Measurements from ENCODE around the gene RAB44. TPM values are rescaled to one million over a fixed set of nuclear protein-coding genes. Genes with fewer than 3 reads are reported as not detected.

Gene RAB44
- total RNA-seq, 2 donors from 2014 or later: 0.08 to 0.30 TPM

- intact Hi-C loops (cut with DNase I): no loop called here
- H3K27ac ChIP-seq: no peak overlapping the region
- H3K9ac ChIP-seq (ENCODE audit: low read depth in 2 of 2, low read length in 2 of 2): no peak overlapping the region
- no peak for TF ChIP-seq CTCF (IDR thresholded peaks at IDR 0.05)
- no peaks in the 10 kb centered on the region for H3K27me3 ChIP-seq
- DNase-seq: no peak
- H3K4me1 ChIP-seq: peaks cover 14% of the 10 kb centered on the region
- H3K9me3 ChIP-seq: no peaks in the 10 kb centered on the region
- no peak overlapping the region for H3K4me3 ChIP-seq
- peaks cover 31% of the 10 kb centered on the region for H3K36me3 ChIP-seq
These were observed 11.5 kb upstream of the RAB44 start for GRCh38 chr6:36685926-36686667.

GRCh38 chr6:36686668-36687513, 10.7 kb upstream of the RAB44 start:
- intact Hi-C loops (cut with DNase I): no loop called here
- Histone ChIP-seq H3K27me3 (no peaks in the 10 kb centered on the region), H3K27ac (no peak overlapping the region), H3K9me3 (no peaks in the 10 kb centered on the region), H3K4me3 (no peak overlapping the region), H3K36me3 (peaks cover 31% of the 10 kb centered on the region), H3K9ac (ENCODE audit: low read depth in 2 of 2, low read length in 2 of 2) (no peak overlapping the region), H3K4me1 (peaks cover 12% of the 10 kb centered on the region)
- DNase-seq: no peak
- no peak for TF ChIP-seq CTCF (IDR thresholded peaks at IDR 0.05)

- H3K9me3 ChIP-seq: no peaks in the 10 kb centered on the region
- intact Hi-C loops (cut with DNase I): no loop called here
- no peak for DNase-seq
- H3K27ac ChIP-seq: no peak overlapping the region
- peaks cover 5% of the 10 kb centered on the region for H3K4me1 ChIP-seq
- H3K4me3 ChIP-seq: no peak overlapping the region
- H3K9ac ChIP-seq (ENCODE audit: low read depth in 2 of 2, low read length in 2 of 2): no peak overlapping the region
- no peak for TF ChIP-seq CTCF (IDR thresholded peaks at IDR 0.05)
- no peaks in the 10 kb centered on the region for H3K27me3 ChIP-seq
- peaks cover 31% of the 10 kb centered on the region for H3K36me3 ChIP-seq
These were observed 9.4 kb upstream of the RAB44 start for GRCh38 chr6:36688063-36688738.

- H3K9me3 ChIP-seq: no peaks in the 10 kb centered on the region
- peaks cover 31% of the 10 kb centered on the region for H3K36me3 ChIP-seq
- H3K27ac ChIP-seq: no peak overlapping the region
- no peaks in the 10 kb centered on the region for H3K4me1 ChIP-seq
- H3K9ac ChIP-seq (ENCODE audit: low read depth in 2 of 2, low read length in 2 of 2): no peak overlapping the region
- H3K27me3 ChIP-seq: no peaks in the 10 kb centered on the region
- intact Hi-C loops (cut with DNase I): no loop called here
- no peak for DNase-seq
- no peak overlapping the region for H3K4me3 ChIP-seq
- TF ChIP-seq CTCF (IDR thresholded peaks at IDR 0.05): no peak
These were observed 8.9 kb upstream of the RAB44 start for GRCh38 chr6:36688739-36689075.

- Histone ChIP-seq H3K27me3 (no peaks in the 10 kb centered on the region), H3K9ac (ENCODE audit: low read depth in 2 of 2, low read length in 2 of 2) (no peak overlapping the region), H3K4me1 (no peaks in the 10 kb centered on the region), H3K9me3 (no peaks in the 10 kb centered on the region), H3K36me3 (peaks cover 12% of the 10 kb centered on the region), H3K27ac (no peak overlapping the region), H3K4me3 (no peak overlapping the region)
- no peak for TF ChIP-seq CTCF (IDR thresholded peaks at IDR 0.05)
- intact Hi-C loops (cut with DNase I): loop anchor here (5.0 to 10.0 kb wide), 2 partner anchors 71 to 276 kb away; no protein-coding TSS in a partner anchor
- no peak for DNase-seq
These were observed 6.6 kb upstream of the RAB44 start for GRCh38 chr6:36691011-36691410.

Data from colonic mucosa (tissue), 4 donors.